ENCODE results near the gene KIF1B.

KIF1B gene

GRCh38 chr1:10308001-10308400, 97.6 kb downstream of the KIF1B start:
- DNase-seq = no peak
- intact Hi-C loops (cut with DNase I) = no loop called here

- DNase-seq = no peak
- intact Hi-C loops (cut with DNase I) = no loop called here
Observed at GRCh38 chr1:10309243-10310011, 99.1 kb downstream of the KIF1B start.

- DNase-seq = no peak
- intact Hi-C loops (cut with DNase I) = no loop called here
Observed at GRCh38 chr1:10316752-10317151, 106.4 kb downstream of the KIF1B start.

GRCh38 chr1:10319750-10320149, 109.4 kb downstream of the KIF1B start:
- no peak for DNase-seq
- intact Hi-C loops (cut with DNase I) = no loop called here

GRCh38 chr1:10320336-10320735, 110.0 kb downstream of the KIF1B start:
- intact Hi-C loops (cut with DNase I) = no loop called here
- DNase-seq = no peak

- intact Hi-C loops (cut with DNase I) = no loop called here
- DNase-seq = no peak
Observed at GRCh38 chr1:10322821-10323220, 112.5 kb downstream of the KIF1B start.

- intact Hi-C loops (cut with DNase I) = no loop called here
- no peak for DNase-seq
Observed at GRCh38 chr1:10324627-10325026, 114.3 kb downstream of the KIF1B start.

GRCh38 chr1:10325521-10325920, 115.2 kb downstream of the KIF1B start:
- DNase-seq = no peak
- intact Hi-C loops (cut with DNase I) = no loop called here

GRCh38 chr1:10326251-10326650, 115.9 kb downstream of the KIF1B start:
- intact Hi-C loops (cut with DNase I) = no loop called here
- no peak for DNase-seq

GRCh38 chr1:10328180-10328963, 118.0 kb downstream of the KIF1B start:
- intact Hi-C loops (cut with DNase I) = no loop called here
- DNase-seq = no peak

- DNase-seq = no peak
- intact Hi-C loops (cut with DNase I) = no loop called here
Observed at GRCh38 chr1:10337436-10337835, 127.1 kb downstream of the KIF1B start.

GRCh38 chr1:10338047-10338446, 127.7 kb downstream of the KIF1B start:
- intact Hi-C loops (cut with DNase I) = loop anchor here (2.0 kb wide), 1 partner anchor 127 kb away; the partner anchor contains the start of gene KIF1B
- DNase-seq = peak; percentile 43 to 91 (median 75)

- intact Hi-C loops (cut with DNase I) = loop anchor here (2.0 kb wide), 1 partner anchor 128 kb away; the partner anchor contains the start of gene KIF1B
- no peak for DNase-seq
Observed at GRCh38 chr1:10338611-10339010, 128.2 kb downstream of the KIF1B start.

GRCh38 chr1:10339036-10339567, 128.7 kb downstream of the KIF1B start:
- intact Hi-C loops (cut with DNase I) = loop anchor here (2.0 kb wide), 1 partner anchor 128 kb away; the partner anchor contains the start of gene KIF1B

GRCh38 chr1:10339815-10340214, 129.4 kb downstream of the KIF1B start:
- DNase-seq = peak; percentile 34 to 94 (median 86)
- intact Hi-C loops (cut with DNase I) = loop anchor here (2.0 kb wide), 1 partner anchor 129 kb away; the partner anchor contains the start of gene KIF1B

More at GRCh38 chr1:10339036-10339567, 128.7 kb downstream of the KIF1B start:
- DNase-seq = no peak

GRCh38 chr1:10340930-10341590, 130.7 kb downstream of the KIF1B start:
- peak in 2 of 42 donors; percentile 19 to 27 for DNase-seq
- intact Hi-C loops (cut with DNase I) = no loop called here

GRCh38 chr1:10347109-10347508, 136.7 kb downstream of the KIF1B start:
- no peak for DNase-seq
- intact Hi-C loops (cut with DNase I) = no loop called here

GRCh38 chr1:10353282-10353681, 142.9 kb downstream of the KIF1B start:
- no peak for DNase-seq
- intact Hi-C loops (cut with DNase I) = no loop called here

- DNase-seq = no peak
- intact Hi-C loops (cut with DNase I) = no loop called here
Observed at GRCh38 chr1:10353693-10354092, 143.3 kb downstream of the KIF1B start.
